Endodermal cell (in vitro differentiated cells): ENCODE data around the gene M1AP. TPM values are rescaled to one million over a fixed set of nuclear protein-coding genes. Genes with fewer than 3 reads are reported as not detected.
A peak's percentile ranks its signal among the peaks of the same experiment; 100 is the strongest.

Experiments
- DNase-seq: peaks from one replicate; pipeline ENCODE4 v3.0.0-alpha.2; 2017
- H3K27ac ChIP-seq: 2 replicates; pipeline ENCODE4 v1.5.1; 2013; ENCODE audit warnings: mild to moderate bottlenecking, low read depth, low read length, moderate library complexity
- H3K27me3 ChIP-seq: 2 replicates; pipeline ENCODE4 v1.6.1; 2013; ENCODE audit warnings: mild to moderate bottlenecking, low read length, moderate library complexity; ENCODE audit not compliant: insufficient read depth, control insufficient read depth, poor library complexity, severe bottlenecking
- H3K36me3 ChIP-seq: 2 replicates; pipeline ENCODE4 v1.7.0; 2013; ENCODE audit warnings: mild to moderate bottlenecking, low read length, moderate library complexity; ENCODE audit not compliant: control insufficient read depth, insufficient read depth
- H3K4me1 ChIP-seq: one replicate; pipeline ENCODE4 v1.7.0; 2013; ENCODE audit warnings: low read length; ENCODE audit not compliant: control insufficient read depth, insufficient read depth
- H3K4me3 ChIP-seq: 2 replicates; pipeline ENCODE4 v1.5.1; 2013; ENCODE audit warnings: mild to moderate bottlenecking, low read length, moderate library complexity
- H3K9ac ChIP-seq: 2 replicates; pipeline ENCODE4 v1.6.1; 2013; ENCODE audit warnings: mild to moderate bottlenecking, low read length, moderate library complexity; ENCODE audit not compliant: poor library complexity, severe bottlenecking; ENCODE audit errors: extremely low read depth
- H3K9me3 ChIP-seq: 2 replicates; pipeline ENCODE4 v1.6.1; 2013; ENCODE audit warnings: mild to moderate bottlenecking, low read length, moderate library complexity; ENCODE audit not compliant: control insufficient read depth
- H3K27ac Mint-ChIP-seq: 2 replicates; pipeline ENCODE4 v1.8.0; 2020; ENCODE audit warnings: mixed read lengths
- H3K27me3 Mint-ChIP-seq: 2 replicates; pipeline ENCODE4 v1.8.0; 2021; ENCODE audit warnings: mild to moderate bottlenecking, mixed read lengths; ENCODE audit not compliant: insufficient read depth
- H3K36me3 Mint-ChIP-seq: 2 replicates; pipeline ENCODE4 v1.8.0; 2020; ENCODE audit warnings: low read depth, mixed read lengths
- H3K4me1 Mint-ChIP-seq: 2 replicates; pipeline ENCODE4 v1.8.0; 2020; ENCODE audit warnings: mixed read lengths
- H3K4me3 Mint-ChIP-seq: 2 replicates; pipeline ENCODE4 v1.8.0; 2020; ENCODE audit warnings: mild to moderate bottlenecking, moderate library complexity, mixed read lengths
- H3K9me3 Mint-ChIP-seq: 2 replicates; pipeline ENCODE4 v1.8.0; 2020; ENCODE audit warnings: mild to moderate bottlenecking, mixed read lengths
- CTCF ChIP-seq: fragments of 200-600 bp; sonication (generic); conservative IDR thresholded peaks from 2 replicates; pipeline ENCODE4 v1.5.0; 2021; ENCODE audit warnings: antibody characterized with exemption, mild to moderate bottlenecking
- WGBS, 2 experiments: methylation state at CpG; one replicate each; pipeline versions ENCODE4 v1.1.5 to v1.1.7; 2013; ENCODE audit warnings: missing lambda C conversion rate in 2 of 2, mixed read lengths in 1 of 2; ENCODE audit not compliant: insufficient coverage in 1 of 2, insufficient read length in 1 of 2; 5-methylcytosine and 5-hydroxymethylcytosine counted together
- total RNA-seq, 2 donors: library from RNA; stranded (reverse); fragmentation: NEBNext Ultra II Directional in 1 of 2; extraction: Animal tissue kit (Norgen Biotek cat#: 25700) in 1 of 2; gene quantifications; 2 replicates in 1 of 2; 3 replicates in 1 of 2; pipeline ENCODE4 v1.2.1, GENCODE V29; 2021

Gene M1AP
- total RNA-seq, 2 donors from 2014 or later: 3.8 to 5.5 TPM

DNA sequence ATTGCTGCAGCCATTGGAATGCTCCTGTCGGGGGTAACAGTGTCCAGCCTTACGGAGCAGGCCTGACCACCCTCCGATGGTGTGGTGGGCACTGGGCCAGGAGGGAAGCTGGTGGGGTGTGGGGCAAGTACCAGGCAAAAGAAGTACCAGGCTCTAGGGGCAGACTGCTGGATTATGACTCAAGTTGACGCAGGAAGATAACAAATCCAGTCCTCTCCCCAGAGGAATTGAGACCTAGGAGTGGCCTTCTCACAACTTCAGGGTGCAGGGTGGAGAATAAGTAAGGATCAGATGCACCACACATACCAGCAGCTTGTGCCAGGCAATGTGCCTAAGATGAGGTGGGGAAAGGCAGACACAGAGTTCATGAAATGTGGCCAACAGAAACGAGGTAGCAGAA is 43.8 kb upstream of the M1AP start:
- 90% methylated on average over 3 to 5 of the region's 5 CpGs for WGBS, 2 experiments
- DNase-seq: no peak
- H3K4me1 ChIP-seq: no peaks in the 10 kb centered on the region
- Mint-ChIP-seq H3K27me3 (no peaks in the 10 kb centered on the region), H3K9me3 (no peaks in the 10 kb centered on the region), H3K4me3 (no peak overlapping the region), H3K27ac (no peak overlapping the region), H3K4me1 (no peaks in the 10 kb centered on the region), H3K36me3 (no peaks in the 10 kb centered on the region)
- no peaks in the 10 kb centered on the region for H3K9me3 ChIP-seq
- H3K27me3 ChIP-seq: no peaks in the 10 kb centered on the region
- H3K27ac ChIP-seq: no peak overlapping the region
- H3K9ac ChIP-seq: no peak overlapping the region
- TF ChIP-seq CTCF: no peak
- H3K36me3 ChIP-seq: no peaks in the 10 kb centered on the region
- H3K4me3 ChIP-seq: no peak overlapping the region

GRCh38 chr2:74690571-74690970 is 42.4 kb upstream of the M1AP start:
- Mint-ChIP-seq H3K36me3 (no peaks in the 10 kb centered on the region), H3K9me3 (peaks cover 3% of the 10 kb centered on the region), H3K27ac (no peak overlapping the region), H3K27me3 (no peaks in the 10 kb centered on the region), H3K4me1 (no peaks in the 10 kb centered on the region), H3K4me3 (no peak overlapping the region)
- Histone ChIP-seq H3K4me3 (no peak overlapping the region), H3K9me3 (no peaks in the 10 kb centered on the region), H3K9ac (no peak overlapping the region), H3K4me1 (no peaks in the 10 kb centered on the region), H3K36me3 (no peaks in the 10 kb centered on the region), H3K27me3 (no peaks in the 10 kb centered on the region), H3K27ac (no peak overlapping the region)
- TF ChIP-seq CTCF: peak; percentile 89
- peak; percentile 73 for DNase-seq
- 29 to 47% methylated on average over 3 to 4 of the region's 4 CpGs for WGBS, 2 experiments

GRCh38 chr2:74689671-74690070 is 41.5 kb upstream of the M1AP start:
- no peak for TF ChIP-seq CTCF
- no peaks in the 10 kb centered on the region for H3K27me3 Mint-ChIP-seq
- H3K4me1 Mint-ChIP-seq: no peaks in the 10 kb centered on the region
- no peak overlapping the region for H3K4me3 Mint-ChIP-seq
- Histone ChIP-seq H3K4me1 (no peaks in the 10 kb centered on the region), H3K36me3 (no peaks in the 10 kb centered on the region), H3K27me3 (no peaks in the 10 kb centered on the region), H3K9me3 (no peaks in the 10 kb centered on the region), H3K27ac (no peak overlapping the region), H3K4me3 (no peak overlapping the region), H3K9ac (no peak overlapping the region)
- H3K36me3 Mint-ChIP-seq: no peaks in the 10 kb centered on the region
- peaks cover 3% of the 10 kb centered on the region for H3K9me3 Mint-ChIP-seq
- H3K27ac Mint-ChIP-seq: no peak overlapping the region
- 78 to 96% methylated on average over 3 of the region's 3 CpGs for WGBS, 2 experiments
- no peak for DNase-seq
